ENCODE results near the gene CABLES2.

DNA sequence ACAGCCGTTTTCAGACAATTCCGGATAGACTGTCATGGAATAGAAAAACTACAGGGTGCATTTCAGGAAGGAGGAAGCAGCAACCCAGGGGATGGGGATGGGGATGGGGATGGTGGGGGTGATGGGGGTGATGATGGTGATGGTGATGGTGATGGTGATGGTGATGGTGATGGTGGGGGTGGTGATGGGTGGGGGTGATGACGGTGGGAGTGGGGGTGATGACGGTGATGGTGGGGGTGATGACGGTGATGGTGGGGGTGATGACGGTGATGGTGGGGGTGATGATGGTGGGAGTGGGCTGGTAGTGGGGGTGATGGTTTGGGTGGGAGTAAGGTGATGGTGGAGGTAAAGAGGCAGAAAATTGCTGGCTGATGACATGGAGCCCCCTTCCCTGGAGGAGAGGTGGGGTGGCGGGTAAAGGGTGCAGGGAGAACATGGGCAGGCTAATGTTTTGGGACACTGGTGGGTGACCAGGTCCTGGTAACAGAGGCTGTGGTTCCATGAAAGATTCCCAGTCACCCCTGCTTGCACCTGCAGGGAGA is 57.5 kb downstream of the CABLES2 start:
- no peak for TF ChIP-seq POLR2A (IDR thresholded peaks at IDR 0.05)
- TF ChIP-seq, protein P1, sequence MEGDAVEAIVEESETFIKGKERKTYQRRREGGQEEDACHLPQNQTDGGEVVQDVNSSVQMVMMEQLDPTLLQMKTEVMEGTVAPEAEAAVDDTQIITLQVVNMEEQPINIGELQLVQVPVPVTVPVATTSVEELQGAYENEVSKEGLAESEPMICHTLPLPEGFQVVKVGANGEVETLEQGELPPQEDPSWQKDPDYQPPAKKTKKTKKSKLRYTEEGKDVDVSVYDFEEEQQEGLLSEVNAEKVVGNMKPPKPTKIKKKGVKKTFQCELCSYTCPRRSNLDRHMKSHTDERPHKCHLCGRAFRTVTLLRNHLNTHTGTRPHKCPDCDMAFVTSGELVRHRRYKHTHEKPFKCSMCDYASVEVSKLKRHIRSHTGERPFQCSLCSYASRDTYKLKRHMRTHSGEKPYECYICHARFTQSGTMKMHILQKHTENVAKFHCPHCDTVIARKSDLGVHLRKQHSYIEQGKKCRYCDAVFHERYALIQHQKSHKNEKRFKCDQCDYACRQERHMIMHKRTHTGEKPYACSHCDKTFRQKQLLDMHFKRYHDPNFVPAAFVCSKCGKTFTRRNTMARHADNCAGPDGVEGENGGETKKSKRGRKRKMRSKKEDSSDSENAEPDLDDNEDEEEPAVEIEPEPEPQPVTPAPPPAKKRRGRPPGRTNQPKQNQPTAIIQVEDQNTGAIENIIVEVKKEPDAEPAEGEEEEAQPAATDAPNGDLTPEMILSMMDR (IDR thresholded peaks at IDR 0.05): no peak
